Transverse colon (tissue), 4 donors: Measurements from ENCODE around the gene KRT33B. TPM values are rescaled to one million over a fixed set of nuclear protein-coding genes. Genes with fewer than 3 reads are reported as not detected.

Experiments
- DNase-seq: peaks from one replicate; pipeline ENCODE4 v3.0.0-alpha.2; 2019
- H3K27ac ChIP-seq, 4 donors: fragments of 200-600 bp; sonication (generic); 2 replicates each; pipeline ENCODE4 v1.5.1; 2016 to 2018; ENCODE audit warnings: inconsistent platforms in 4 of 4
- H3K27me3 ChIP-seq: fragments of 200-600 bp; sonication (generic); 2 replicates; pipeline ENCODE4 v1.5.1; 2017; ENCODE audit warnings: inconsistent platforms
- H3K36me3 ChIP-seq, 4 donors: fragments of 200-600 bp; sonication (generic); 2 replicates each; pipeline ENCODE4 v1.5.1; 2017 to 2019; ENCODE audit warnings: inconsistent platforms in 4 of 4
- H3K4me1 ChIP-seq, 4 donors: fragments of 200-600 bp; sonication (generic); 2 replicates each; pipeline ENCODE4 v1.5.1; 2017 to 2020; ENCODE audit warnings: inconsistent platforms in 4 of 4
- H3K4me3 ChIP-seq, 4 donors: fragments of 200-600 bp; sonication (generic); 1 replicate in 1 of 4; 2 replicates in 3 of 4; pipeline versions ENCODE4 v1.5.1 to v1.6.1; 2017 to 2019; ENCODE audit warnings: inconsistent platforms in 4 of 4
- H3K9me3 ChIP-seq, 2 donors: fragments of 200-600 bp; sonication (generic); 2 replicates each; pipeline ENCODE4 v1.5.1; 2017 to 2019; ENCODE audit warnings: inconsistent platforms in 2 of 2
- EP300 ChIP-seq: sonication (generic); formaldehyde crosslinking; IDR thresholded peaks from one replicate; pipeline ENCODE4 v1.6.1; 2017; ENCODE audit warnings: antibody characterized with exemption, low read depth
- POLR2A ChIP-seq: fragments of 450-650 bp; IDR thresholded peaks from one replicate; pipeline ENCODE4 v1.6.1; 2016; ENCODE audit warnings: antibody characterized with exemption, mild to moderate bottlenecking, moderate library complexity
- POLR2AphosphoS5 ChIP-seq, 3 donors: sonication (generic); formaldehyde crosslinking; IDR thresholded peaks; one replicate each; pipeline ENCODE4 v1.6.1; 2016; ENCODE audit warnings: antibody characterized with exemption in 3 of 3
- WGBS, 2 donors: methylation state at CpG; one replicate each; pipeline ENCODE4 v1.1.5; 2018; ENCODE audit warnings: low coverage in 1 of 2; 5-methylcytosine and 5-hydroxymethylcytosine counted together
- in situ Hi-C, 4 donors: fragments of 200-750 bp; cut with MboI; loops; one replicate each; pipeline versions ENCODE4 v1.15.0 to v1.15.1; 2017; ENCODE audit warnings: low sequenced_read_pairs in 3 of 4, low pct_ligation_motif_present in 1 of 4, low pct_unique_long_range_greater_than_20kb in 1 of 4
- intact Hi-C: fragments of 100-400 bp; cut with DNase I; formaldehyde crosslinking; loops from one replicate; pipeline ENCODE4 v1.15.1; 2023; ENCODE audit warnings: low total_unique reads
- total RNA-seq, 4 donors: library from RNA; depleted of rRNA; stranded (reverse); fragments of >200 nt; gene quantifications; one replicate each; pipeline ENCODE4 v1.1.0, GENCODE V29; 2016
- TF ChIP-seq, protein P1 (sequence below), 5 experiments: fragments of 200-600 bp in 3 of 5; fragments of 450-650 bp in 2 of 5; sonication (generic) in 3 of 5; IDR thresholded peaks; 1 replicate in 2 of 5; 2 replicates in 3 of 5; pipeline ENCODE4 v1.5.1; 2016 to 2017; ENCODE audit warnings: antibody characterized with exemption in 5 of 5, inconsistent platforms in 3 of 5, mild to moderate bottlenecking in 2 of 5, moderate library complexity in 1 of 5

KRT33B gene
- total RNA-seq, 4 donors from 2014 or later: not detected

DNA sequence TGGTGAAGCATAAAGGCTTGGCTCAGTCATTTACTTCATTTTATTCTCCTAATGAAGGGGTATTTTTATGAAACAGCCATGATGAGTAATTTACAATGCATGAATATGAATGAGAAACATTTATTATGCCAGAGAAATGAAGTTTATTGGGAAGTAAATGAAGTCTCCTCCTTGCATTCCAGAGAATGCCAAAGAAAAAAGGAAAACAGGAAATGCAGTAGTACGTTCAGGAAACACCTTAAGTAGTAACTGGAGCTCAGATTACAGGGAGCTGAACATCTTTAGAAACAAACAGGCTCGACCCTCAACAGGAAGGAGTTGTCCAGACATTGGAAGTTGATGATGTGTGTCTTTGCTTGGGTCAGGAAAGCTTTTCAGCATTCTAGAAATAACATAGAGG lies 7.9 kb upstream of the KRT33B start:
- 17 to 20% methylated on average over 2 of the region's 2 CpGs for WGBS, 2 donors
- intact Hi-C loops: no loop called here
- no peak overlapping the region for H3K27ac ChIP-seq
- H3K4me1 ChIP-seq: no peaks in the 10 kb centered on the region
- H3K9me3 ChIP-seq: no peaks in the 10 kb centered on the region
- in situ Hi-C loops: no loop called here
- H3K4me3 ChIP-seq: no peak overlapping the region
- TF ChIP-seq POLR2AphosphoS5 (IDR thresholded peaks at IDR 0.05): no peak
- TF ChIP-seq, protein P1, sequence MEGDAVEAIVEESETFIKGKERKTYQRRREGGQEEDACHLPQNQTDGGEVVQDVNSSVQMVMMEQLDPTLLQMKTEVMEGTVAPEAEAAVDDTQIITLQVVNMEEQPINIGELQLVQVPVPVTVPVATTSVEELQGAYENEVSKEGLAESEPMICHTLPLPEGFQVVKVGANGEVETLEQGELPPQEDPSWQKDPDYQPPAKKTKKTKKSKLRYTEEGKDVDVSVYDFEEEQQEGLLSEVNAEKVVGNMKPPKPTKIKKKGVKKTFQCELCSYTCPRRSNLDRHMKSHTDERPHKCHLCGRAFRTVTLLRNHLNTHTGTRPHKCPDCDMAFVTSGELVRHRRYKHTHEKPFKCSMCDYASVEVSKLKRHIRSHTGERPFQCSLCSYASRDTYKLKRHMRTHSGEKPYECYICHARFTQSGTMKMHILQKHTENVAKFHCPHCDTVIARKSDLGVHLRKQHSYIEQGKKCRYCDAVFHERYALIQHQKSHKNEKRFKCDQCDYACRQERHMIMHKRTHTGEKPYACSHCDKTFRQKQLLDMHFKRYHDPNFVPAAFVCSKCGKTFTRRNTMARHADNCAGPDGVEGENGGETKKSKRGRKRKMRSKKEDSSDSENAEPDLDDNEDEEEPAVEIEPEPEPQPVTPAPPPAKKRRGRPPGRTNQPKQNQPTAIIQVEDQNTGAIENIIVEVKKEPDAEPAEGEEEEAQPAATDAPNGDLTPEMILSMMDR (IDR thresholded peaks at IDR 0.05): no peak
- no peak for TF ChIP-seq POLR2A
- no peak for TF ChIP-seq EP300
- DNase-seq: no peak
- H3K27me3 ChIP-seq: peaks cover 7% of the 10 kb centered on the region
- H3K36me3 ChIP-seq: no peaks in the 10 kb centered on the region

DNA sequence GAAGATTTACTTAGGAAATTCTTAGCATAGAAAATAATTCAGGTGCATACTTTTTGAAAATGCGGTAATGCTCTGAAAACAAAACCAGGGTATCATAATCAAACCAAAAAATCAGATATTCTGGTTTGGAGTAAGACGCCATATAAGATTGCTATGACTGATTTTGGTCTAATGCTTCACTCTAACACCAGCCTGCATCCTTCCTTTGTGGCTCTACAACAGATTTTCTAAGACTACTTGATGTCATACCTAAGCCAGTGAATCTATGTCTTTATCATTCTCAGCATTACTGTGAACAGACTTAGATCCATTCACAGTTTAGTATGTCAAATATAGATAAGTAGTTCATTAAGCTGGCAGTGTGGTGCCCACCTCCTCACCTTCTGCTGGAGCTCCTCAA lies 590 bp downstream of the KRT33B start:
- H3K36me3 ChIP-seq: no peaks in the 10 kb centered on the region
- WGBS, 2 donors: 84 to 94% methylated on average over 2 of the region's 2 CpGs
- intact Hi-C loops (no loop called here), in situ Hi-C loops (loop anchor here in 1 of 4 donors (25.0 kb wide), 1 partner anchor 107 kb away; the partner anchor contains the start of genes KRTAP9-6 and KRTAP9-9)
- TF ChIP-seq, protein P1 (IDR thresholded peaks at IDR 0.05): no peak
- TF ChIP-seq EP300 (no peak), POLR2AphosphoS5 (IDR thresholded peaks at IDR 0.05) (no peak), POLR2A (no peak)
- H3K27me3 ChIP-seq: no peaks in the 10 kb centered on the region
- H3K4me1 ChIP-seq: no peaks in the 10 kb centered on the region
- H3K4me3 ChIP-seq: no peak overlapping the region
- H3K9me3 ChIP-seq: no peaks in the 10 kb centered on the region
- H3K27ac ChIP-seq: no peak overlapping the region
- DNase-seq: no peak

DNA sequence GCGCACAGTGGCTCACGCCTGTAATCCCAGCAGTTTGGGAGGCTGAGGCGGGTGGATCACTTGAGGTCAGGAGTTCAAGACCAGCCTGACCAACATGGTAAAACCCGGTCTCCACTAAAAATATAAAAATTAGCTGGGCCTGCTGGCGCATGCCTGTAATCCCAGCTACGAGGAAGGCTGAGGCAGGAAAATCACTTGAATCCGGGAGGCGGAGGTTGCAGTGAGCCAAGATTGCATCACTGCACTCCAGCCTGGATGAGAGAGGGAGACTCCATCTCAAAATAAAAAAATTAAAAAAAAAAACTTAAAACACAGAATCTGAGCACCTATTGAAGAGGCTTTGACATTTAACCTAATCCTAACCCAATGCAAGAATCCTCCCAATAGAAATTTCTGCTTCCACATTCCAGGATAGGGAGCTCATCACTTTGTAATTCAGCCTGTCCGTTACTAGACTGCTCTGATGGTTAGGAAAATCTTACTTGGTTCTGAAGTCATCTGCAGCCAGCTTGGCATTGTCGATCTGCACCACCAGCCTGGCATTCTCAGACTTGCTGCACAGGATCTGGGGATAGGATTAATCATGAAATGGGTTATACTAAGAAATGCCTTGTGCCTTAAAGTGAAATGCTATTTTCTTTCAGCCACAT lies 2.1 kb downstream of the KRT33B start:
- H3K4me3 ChIP-seq: no peak overlapping the region
- H3K4me1 ChIP-seq: no peaks in the 10 kb centered on the region
- 84 to 100% methylated on average over 2 to 10 of the region's 10 CpGs for WGBS, 2 donors
- H3K9me3 ChIP-seq: no peaks in the 10 kb centered on the region
- H3K27ac ChIP-seq: no peak overlapping the region
- TF ChIP-seq POLR2A (no peak), EP300 (no peak), POLR2AphosphoS5 (IDR thresholded peaks at IDR 0.05) (no peak)
- TF ChIP-seq, protein P1 (IDR thresholded peaks at IDR 0.05): no peak
- in situ Hi-C loops (loop anchor here in 1 of 4 donors (25.0 kb wide), 1 partner anchor 105 kb away; the partner anchor contains the start of genes KRTAP9-6 and KRTAP9-9), intact Hi-C loops (no loop called here)
- no peaks in the 10 kb centered on the region for H3K36me3 ChIP-seq
- DNase-seq: no peak
- no peaks in the 10 kb centered on the region for H3K27me3 ChIP-seq

DNA sequence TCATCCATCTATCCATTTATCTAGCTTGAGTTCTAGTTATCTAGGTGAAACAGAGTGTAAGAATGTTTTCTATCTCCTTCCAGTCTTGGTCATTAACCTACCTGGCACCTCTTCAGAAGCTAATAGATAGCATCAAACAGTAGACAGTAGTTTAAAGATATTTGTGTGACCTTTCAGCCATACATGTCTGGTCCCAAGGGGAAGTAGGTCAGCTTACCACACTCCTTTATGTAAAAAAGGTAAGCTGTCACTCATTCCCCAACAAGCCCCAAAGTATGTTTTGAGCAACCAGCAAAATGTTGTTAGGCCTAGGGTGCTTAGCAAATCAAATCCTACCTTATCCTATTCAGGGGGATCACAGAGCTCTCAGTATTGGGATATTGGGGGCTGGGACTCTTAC lies 3.5 kb downstream of the KRT33B start:
- no peak for DNase-seq
- Histone ChIP-seq H3K36me3 (no peaks in the 10 kb centered on the region), H3K27ac (no peak overlapping the region), H3K9me3 (no peaks in the 10 kb centered on the region), H3K4me3 (no peak overlapping the region), H3K4me1 (no peaks in the 10 kb centered on the region), H3K27me3 (peaks cover 3% of the 10 kb centered on the region)
- intact Hi-C loops: no loop called here
- no peak for TF ChIP-seq EP300
- TF ChIP-seq, protein P1 (IDR thresholded peaks at IDR 0.05): no peak
- TF ChIP-seq POLR2AphosphoS5 (IDR thresholded peaks at IDR 0.05): no peak
- TF ChIP-seq POLR2A: no peak
- in situ Hi-C loops: loop anchor here in 1 of 4 donors (25.0 kb wide), 1 partner anchor 104 kb away; the partner anchor contains the start of genes KRTAP9-6 and KRTAP9-9
